BLaER1 treated with 17β-estradiol and CSF1 and Interleukin-3, amounts not matched to agents 10 nM and 100 nM (cell line): ENCODE data around the gene TMEM253.
A peak's percentile ranks its signal among the peaks of the same experiment; 100 is the strongest.

Experiments used
- H3K27ac ChIP-seq, 11 experiments: shearing (Covaris generic); formaldehyde crosslinking; 2 replicates each; pipeline ENCODE4 v1.8.1; 2022
- H3K27me3 ChIP-seq, 11 experiments: shearing (Covaris generic); formaldehyde crosslinking; 2 replicates each; pipeline ENCODE4 v1.8.1; 2022
- H3K36me3 ChIP-seq, 11 experiments: shearing (Covaris generic); formaldehyde crosslinking; 2 replicates each; pipeline ENCODE4 v1.8.1; 2022
- H3K4me1 ChIP-seq, 10 experiments: shearing (Covaris generic); formaldehyde crosslinking; 2 replicates each; pipeline ENCODE4 v1.8.1; 2022
- H3K4me2 ChIP-seq, 11 experiments: shearing (Covaris generic); formaldehyde crosslinking; 2 replicates each; pipeline ENCODE4 v1.8.1; 2022
- H3K4me3 ChIP-seq, 10 experiments: shearing (Covaris generic); formaldehyde crosslinking; 2 replicates each; pipeline ENCODE4 v1.8.1; 2022
- H3K9ac ChIP-seq, 11 experiments: shearing (Covaris generic); formaldehyde crosslinking; 2 replicates each; pipeline ENCODE4 v1.8.1; 2022
- H3K9me3 ChIP-seq, 11 experiments: shearing (Covaris generic); formaldehyde crosslinking; replicated peaks in 1 of 11; 2 replicates each; pipeline ENCODE4 v1.8.1; 2022
- H4K20me1 ChIP-seq, 11 experiments: shearing (Covaris generic); formaldehyde crosslinking; 2 replicates each; pipeline ENCODE4 v1.8.1; 2022
- Cebpa-rat ChIP-seq, 11 experiments: shearing (Covaris generic); IDR thresholded peaks; 2 replicates each; pipeline ENCODE4 v1.8.1; 2022

The TMEM253 gene

DNA sequence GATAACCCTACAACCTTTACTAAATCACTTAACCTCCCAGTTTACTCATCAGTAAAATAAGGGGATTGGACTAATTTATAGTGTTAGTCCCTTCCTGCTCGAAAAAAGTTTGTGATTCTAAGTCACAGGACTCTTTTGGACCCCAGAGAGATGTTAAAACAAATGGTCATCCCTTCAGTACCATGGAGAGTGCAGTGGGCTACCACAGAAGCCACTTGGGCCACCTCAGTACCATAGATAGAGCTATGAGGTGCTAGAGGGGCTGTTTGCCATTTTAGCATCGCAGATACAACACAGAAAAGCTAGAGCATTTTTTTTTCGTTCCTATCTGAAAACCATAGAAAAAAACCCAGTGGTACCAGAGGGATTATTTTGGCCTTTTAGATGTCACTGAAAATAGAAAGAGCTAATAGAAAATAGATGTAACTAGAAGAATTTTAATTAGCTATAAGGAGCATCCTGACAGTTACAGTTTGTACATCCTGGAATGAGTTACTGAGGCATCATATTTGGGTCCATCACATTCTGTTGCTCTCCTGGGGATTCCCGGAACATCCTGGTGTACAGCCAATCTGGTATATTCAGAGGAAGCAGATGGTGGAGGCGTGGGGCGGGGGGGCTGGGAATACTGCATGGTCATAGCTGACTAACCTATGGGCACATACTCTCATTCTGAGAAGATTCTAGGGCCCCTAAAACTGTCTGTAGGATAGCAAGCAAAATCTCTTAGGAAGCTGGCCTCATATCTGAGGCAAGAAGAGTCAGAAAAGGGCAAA lies 5.2 kb upstream of the TMEM253 start:
- peak overlapping the region in 9 of 11 experiments; percentile 59 to 94 (median 76); a peak in 10 of 22 replicates for H3K4me2 ChIP-seq
- no peaks in the 10 kb centered on the region for H3K27me3 ChIP-seq
- no peak for TF ChIP-seq Cebpa-rat (IDR thresholded peaks at IDR 0.05)
- no peak overlapping the region; a peak in 1 of 22 replicates for H3K27ac ChIP-seq
- H4K20me1 ChIP-seq, result peaks cover 0 to 65% (median 30%) of the 10 kb centered on the region in 11 experiments; a peak in 15 of 22 replicates
- H3K36me3 ChIP-seq, result peaks cover 6 to 27% (median 22%) of the 10 kb centered on the region in 11 experiments; a peak in 21 of 22 replicates
- no peak overlapping the region for H3K4me3 ChIP-seq
- peaks cover 40 to 77% (median 66%) of the 10 kb centered on the region in 10 experiments for H3K4me1 ChIP-seq
- H3K9ac ChIP-seq, result 0 out of 22 replicates have a peak overlapping the region, but pooled peaks of 2 of the 11 experiments have one; percentile 14 to 23
- H3K9me3 ChIP-seq, result no peaks in the 10 kb centered on the region

GRCh38 chr14:21096438-21096837 lies 4.4 kb upstream of the TMEM253 start:
- no peaks in the 10 kb centered on the region for H3K27me3 ChIP-seq
- no peak overlapping the region for H3K4me3 ChIP-seq
- no peaks in the 10 kb centered on the region for H3K9me3 ChIP-seq
- no peak for TF ChIP-seq Cebpa-rat (IDR thresholded peaks at IDR 0.05)
- peak overlapping the region; percentile 20 to 94 (median 73); a peak in 16 of 22 replicates for H3K4me2 ChIP-seq
- no peak overlapping the region for H3K27ac ChIP-seq
- peaks cover 0 to 19% (median 14%) of the 10 kb centered on the region in 11 experiments; a peak in 15 of 22 replicates for H3K36me3 ChIP-seq
- peaks cover 0 to 56% (median 27%) of the 10 kb centered on the region in 11 experiments; a peak in 15 of 22 replicates for H4K20me1 ChIP-seq
- peaks cover 47 to 79% (median 65%) of the 10 kb centered on the region in 10 experiments for H3K4me1 ChIP-seq
- H3K9ac ChIP-seq, result peak overlapping the region in 2 of 11 experiments; percentile 59 to 69; a peak in 1 of 22 replicates

DNA sequence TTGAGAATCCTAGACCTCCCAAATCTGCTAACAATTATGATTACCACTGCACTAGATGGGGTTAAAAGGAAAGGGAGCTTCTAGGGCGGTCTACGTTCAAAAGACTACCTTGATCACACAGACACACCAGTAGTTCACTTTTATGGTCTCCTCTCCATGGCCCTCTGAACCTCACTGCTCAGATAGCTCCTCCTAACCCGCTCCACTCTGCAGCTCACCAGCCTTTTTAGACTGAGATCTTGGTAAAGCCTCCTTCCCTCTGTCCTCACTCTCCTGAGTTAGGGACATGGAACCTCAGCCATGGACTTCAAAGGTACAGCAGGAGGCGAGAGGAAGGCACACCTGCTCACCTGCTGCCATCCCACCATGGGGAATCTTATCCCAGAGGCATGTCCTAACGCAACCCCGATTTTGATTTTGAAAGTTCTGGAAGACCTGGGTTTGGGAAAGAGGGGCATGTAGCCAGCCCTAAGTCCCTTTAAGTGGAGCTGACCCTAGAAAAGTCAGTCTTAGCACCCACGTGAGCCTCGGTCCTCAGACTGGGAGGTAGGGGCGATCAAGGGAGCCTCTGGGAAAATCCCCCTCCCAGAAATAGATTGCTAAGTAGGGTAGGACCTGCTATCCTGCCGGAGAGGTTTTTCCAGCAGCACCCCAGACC lies 3.8 kb upstream of the TMEM253 start:
- Histone ChIP-seq H3K4me3 (peak overlapping the region; percentile 33 to 57 (median 47); a peak in 19 of 20 replicates), H4K20me1 (peaks cover 0 to 50% (median 20%) of the 10 kb centered on the region in 11 experiments; a peak in 15 of 22 replicates), H3K4me2 (peak overlapping the region; percentile 59 to 94 (median 76)), H3K27me3 (no peaks in the 10 kb centered on the region), H3K9ac (peak overlapping the region in 9 of 11 experiments; percentile 50 to 73 (median 60); a peak in 18 of 22 replicates), H3K36me3 (peaks cover 0 to 12% (median 7%) of the 10 kb centered on the region in 11 experiments; a peak in 12 of 22 replicates), H3K4me1 (peaks cover 44 to 77% (median 64%) of the 10 kb centered on the region in 10 experiments), H3K9me3 (no peaks in the 10 kb centered on the region), H3K27ac (peak overlapping the region in 9 of 11 experiments; percentile 6 to 68 (median 52); a peak in 14 of 22 replicates)
- no peak for TF ChIP-seq Cebpa-rat (IDR thresholded peaks at IDR 0.05)

GRCh38 chr14:21097636-21098075 lies 3.2 kb upstream of the TMEM253 start:
- peaks cover 47 to 78% (median 65%) of the 10 kb centered on the region in 10 experiments for H3K4me1 ChIP-seq
- H3K27ac ChIP-seq, result peak overlapping the region in 9 of 11 experiments; percentile 6 to 68 (median 52); a peak in 14 of 22 replicates
- peak overlapping the region; percentile 33 to 57 (median 47); a peak in 19 of 20 replicates for H3K4me3 ChIP-seq
- H3K4me2 ChIP-seq, result peak overlapping the region; percentile 59 to 94 (median 76)
- H4K20me1 ChIP-seq, result peaks cover 0 to 46% (median 19%) of the 10 kb centered on the region in 11 experiments; a peak in 15 of 22 replicates
- peaks cover 0 to 9% (median 6%) of the 10 kb centered on the region in 11 experiments; a peak in 12 of 22 replicates for H3K36me3 ChIP-seq
- peak overlapping the region in 9 of 11 experiments; percentile 50 to 73 (median 60); a peak in 18 of 22 replicates for H3K9ac ChIP-seq
- TF ChIP-seq Cebpa-rat (IDR thresholded peaks at IDR 0.05), result no peak
- H3K27me3 ChIP-seq, result no peaks in the 10 kb centered on the region
- no peaks in the 10 kb centered on the region for H3K9me3 ChIP-seq

- H3K4me1 ChIP-seq, result peaks cover 53 to 78% (median 66%) of the 10 kb centered on the region in 10 experiments
- no peaks in the 10 kb centered on the region for H3K9me3 ChIP-seq
- H4K20me1 ChIP-seq, result peaks cover 0 to 40% (median 12%) of the 10 kb centered on the region in 11 experiments; a peak in 14 of 22 replicates
- H3K4me3 ChIP-seq, result peak within 1 kb of the TSS; percentile 59 to 80 (median 70)
- peaks cover 0 to 3% (median 0%) of the 10 kb centered on the region in 11 experiments; a peak in 5 of 22 replicates for H3K36me3 ChIP-seq
- no peaks in the 10 kb centered on the region for H3K27me3 ChIP-seq
- peak within 1 kb of the TSS; percentile 69 to 82 (median 77) for H3K9ac ChIP-seq
- no peak for TF ChIP-seq Cebpa-rat (IDR thresholded peaks at IDR 0.05)
- H3K27ac ChIP-seq, result peak within 1 kb of the TSS; percentile 38 to 73 (median 57); a peak in 20 of 22 replicates
- peak within 1 kb of the TSS; percentile 85 to 98 (median 89) for H3K4me2 ChIP-seq
Measured at GRCh38 chr14:21098076-21098891, 2.6 kb upstream of the TMEM253 start, which contains the start of gene ZNF219. Gene ZNF219, minus strand, starts transcription at chr14:21098655. Its CDS starts 5,064 bp downstream, at chr14:21093591.

- H3K27ac ChIP-seq, result peak overlapping the region; percentile 38 to 73 (median 57); a peak in 19 of 22 replicates
Measured at GRCh38 chr14:21098892-21099595, 1.8 kb upstream of the TMEM253 start.

DNA sequence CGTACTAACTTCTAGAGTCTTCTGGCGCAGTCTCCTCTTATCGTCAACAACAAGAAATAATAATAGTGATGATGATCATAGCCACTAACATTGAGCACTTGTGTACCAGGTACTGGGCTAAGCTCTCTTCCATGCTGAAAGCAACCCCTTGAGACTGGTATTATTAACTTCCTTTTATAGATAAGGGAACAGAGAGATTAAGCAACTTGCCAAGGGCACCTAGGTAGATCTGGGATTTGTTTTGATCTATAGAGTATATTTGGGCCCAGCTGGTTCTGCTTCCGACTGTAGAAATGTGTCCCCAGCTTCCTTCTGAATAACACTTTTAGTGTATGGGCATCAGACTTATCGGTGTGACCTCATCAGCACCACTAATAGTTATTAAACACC lies 1.3 kb upstream of the TMEM253 start:
- no peaks in the 10 kb centered on the region for H3K36me3 ChIP-seq
- peak overlapping the region in 4 of 11 experiments; percentile 59 to 73 (median 65); a peak in 3 of 22 replicates for H3K27ac ChIP-seq
- H3K27me3 ChIP-seq, result no peaks in the 10 kb centered on the region
- peak overlapping the region; percentile 69 to 82 (median 77); a peak in 19 of 22 replicates for H3K9ac ChIP-seq
- H3K4me2 ChIP-seq, result peak overlapping the region; percentile 85 to 98 (median 89)
- no peak for TF ChIP-seq Cebpa-rat (IDR thresholded peaks at IDR 0.05)
- peak overlapping the region; percentile 59 to 80 (median 70); a peak in 18 of 20 replicates for H3K4me3 ChIP-seq
- H4K20me1 ChIP-seq, result peaks cover 0 to 27% (median 0%) of the 10 kb centered on the region in 11 experiments; a peak in 9 of 22 replicates
- no peaks in the 10 kb centered on the region for H3K9me3 ChIP-seq
- H3K4me1 ChIP-seq, result peaks cover 53 to 71% (median 60%) of the 10 kb centered on the region in 10 experiments

More at GRCh38 chr14:21098892-21099595, 1.8 kb upstream of the TMEM253 start:
- H3K36me3 ChIP-seq, result no peaks in the 10 kb centered on the region
- H3K4me3 ChIP-seq, result peak overlapping the region; percentile 59 to 80 (median 70)
- no peak for TF ChIP-seq Cebpa-rat (IDR thresholded peaks at IDR 0.05)
- H3K4me1 ChIP-seq, result peaks cover 54 to 74% (median 63%) of the 10 kb centered on the region in 10 experiments
- H3K9me3 ChIP-seq, result no peaks in the 10 kb centered on the region
- peaks cover 0 to 32% (median 5%) of the 10 kb centered on the region in 11 experiments; a peak in 9 of 22 replicates for H4K20me1 ChIP-seq
- no peaks in the 10 kb centered on the region for H3K27me3 ChIP-seq
- H3K9ac ChIP-seq, result peak overlapping the region; percentile 69 to 82 (median 77)
- peak overlapping the region; percentile 85 to 98 (median 89) for H3K4me2 ChIP-seq
